ENCODE data around the gene GRM4.

The GRM4 gene

DNA sequence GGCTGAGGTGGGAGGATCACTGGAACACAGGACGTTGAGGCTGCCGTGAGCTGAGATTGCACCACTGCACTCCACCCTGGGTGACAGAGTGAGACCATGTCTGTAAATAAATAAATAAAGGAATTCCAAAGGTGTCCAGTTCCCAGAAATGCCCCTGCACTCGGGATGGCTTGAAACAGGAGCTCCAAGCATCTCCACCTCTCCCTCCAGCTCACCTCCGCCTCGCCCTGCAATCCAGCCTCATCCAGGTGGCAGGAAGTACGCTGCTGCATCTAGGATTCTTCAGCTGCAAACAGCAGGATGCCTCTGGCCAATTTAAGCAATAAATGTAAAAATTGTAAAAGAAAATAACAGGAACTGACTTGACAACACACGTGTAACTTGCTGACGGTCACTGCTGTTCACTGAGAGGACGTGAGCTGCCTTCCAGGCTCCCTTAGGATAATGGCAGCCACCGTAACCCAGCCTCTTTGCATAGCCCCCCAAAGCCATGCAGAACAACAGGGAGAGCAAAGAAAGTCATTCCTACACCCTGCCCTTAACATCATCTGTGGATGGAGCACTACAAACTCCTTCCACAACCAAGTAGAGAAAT, 11.4 kb upstream of the GRM4 start:
- DNase-seq, result no peak

DNA sequence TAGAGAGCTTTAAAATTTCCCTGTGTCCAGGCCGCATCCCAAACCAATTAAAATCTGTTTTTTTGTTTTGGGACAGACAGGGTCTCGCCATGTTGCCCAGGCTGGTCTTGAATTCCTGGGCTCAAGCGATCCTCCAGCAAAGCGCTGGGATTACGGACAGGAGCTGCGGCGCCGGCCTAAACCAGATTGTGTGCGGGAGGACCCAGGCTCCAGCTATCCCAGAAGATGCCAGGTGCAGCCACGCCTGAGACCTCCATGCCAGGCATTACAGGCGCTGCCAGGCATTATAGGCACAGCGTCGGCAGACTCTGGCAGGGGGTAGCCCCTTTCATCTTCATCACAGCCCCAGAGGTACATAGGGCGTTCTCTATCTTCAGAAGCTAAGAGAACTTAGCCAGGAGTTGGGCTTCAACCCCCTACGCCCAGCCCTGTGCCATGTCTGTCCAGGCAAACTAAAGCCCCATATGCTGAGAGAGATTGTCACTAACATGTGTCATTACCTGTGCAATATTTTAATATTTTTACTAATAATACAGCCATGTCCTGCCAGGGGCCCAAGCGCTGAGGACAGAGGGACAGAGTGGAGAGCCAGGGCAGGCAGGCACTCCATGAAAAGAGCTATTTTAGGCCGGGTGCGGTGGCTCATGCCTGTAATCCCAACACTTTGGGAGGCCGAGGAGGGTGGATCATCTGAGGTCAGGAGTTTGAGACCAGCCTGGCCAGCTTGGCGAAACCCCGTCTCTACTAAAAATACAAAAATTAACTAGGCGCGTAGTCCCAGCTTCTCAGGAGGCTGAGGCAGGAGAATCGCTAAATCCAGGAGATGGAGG, 9.8 kb upstream of the GRM4 start:
- no peak for DNase-seq

DNA sequence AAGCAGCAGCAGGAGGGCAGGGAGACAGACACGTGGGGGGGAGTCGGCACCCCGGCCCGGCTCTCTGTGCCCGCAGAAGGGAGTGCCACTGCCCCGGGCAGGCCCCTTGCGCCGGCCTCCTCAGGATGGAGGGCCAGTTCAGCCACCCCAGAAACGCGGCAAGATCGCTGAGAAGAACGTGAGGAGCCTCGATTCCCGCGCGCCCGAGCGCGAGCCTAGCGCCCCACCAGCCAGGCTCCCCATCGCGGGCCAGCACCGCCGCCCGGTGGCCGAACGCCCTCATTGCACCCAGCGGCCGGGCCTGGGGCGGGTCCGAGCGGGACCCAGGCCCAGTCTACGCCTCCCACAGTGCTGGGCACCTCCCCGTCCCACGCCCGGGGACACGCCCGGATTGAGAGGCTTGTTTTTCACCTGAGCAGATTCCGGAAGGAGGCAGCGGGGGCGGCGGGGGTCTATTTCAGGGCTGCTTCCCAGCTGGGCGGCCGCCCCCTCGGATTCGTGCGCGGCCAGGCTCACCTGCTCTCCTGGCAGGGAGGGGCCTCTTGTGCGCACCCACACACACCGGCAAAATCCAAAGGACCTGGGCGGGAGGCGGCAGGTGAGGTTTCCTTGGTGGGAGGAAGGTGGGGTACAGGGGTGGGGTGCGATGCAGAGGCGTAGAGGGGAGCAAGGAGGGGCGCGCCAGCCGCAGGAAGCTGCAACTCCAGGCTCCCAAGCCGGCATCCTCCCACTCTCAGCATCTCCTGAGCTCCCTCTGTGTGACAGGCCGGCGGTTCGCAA, 9.0 kb upstream of the GRM4 start:
- peak; percentile 52 to 71 (median 63) for DNase-seq

DNA sequence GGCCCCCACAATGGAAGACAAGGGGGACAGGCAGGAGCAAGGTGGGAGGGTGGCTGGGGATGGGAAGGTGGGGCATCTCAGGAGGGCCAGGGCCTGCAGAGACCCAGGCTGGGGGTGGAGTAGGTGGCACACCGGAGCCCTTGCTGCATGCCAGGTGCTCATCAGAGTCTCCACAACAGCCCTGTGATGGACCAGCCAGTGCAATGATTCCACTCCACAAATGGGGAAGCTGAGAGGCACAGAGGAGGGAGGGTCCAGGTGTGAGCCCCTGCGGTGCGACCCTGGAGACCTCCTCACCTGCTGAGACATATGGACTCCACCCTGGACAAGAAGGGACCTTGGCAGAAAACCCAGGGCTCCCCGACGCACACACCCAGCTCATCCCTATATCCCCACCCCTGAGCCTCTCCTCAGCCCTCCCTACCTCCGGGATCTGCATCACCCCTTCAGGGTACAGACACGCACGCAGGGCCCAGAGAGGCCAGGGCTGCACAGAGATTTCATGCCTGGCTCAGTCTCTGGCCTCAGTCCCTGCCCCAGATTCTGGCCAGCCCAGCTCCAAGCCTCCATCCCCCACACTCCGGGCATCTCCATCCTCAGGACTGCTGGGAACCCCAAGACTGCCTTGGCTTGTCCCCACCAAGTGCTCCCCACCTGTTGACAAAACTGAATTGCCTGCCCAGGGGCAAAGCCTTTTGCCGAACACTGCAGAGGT, 7.1 kb upstream of the GRM4 start:
- DNase-seq, result peak in 1 of 3 experiments; percentile 34

DNA sequence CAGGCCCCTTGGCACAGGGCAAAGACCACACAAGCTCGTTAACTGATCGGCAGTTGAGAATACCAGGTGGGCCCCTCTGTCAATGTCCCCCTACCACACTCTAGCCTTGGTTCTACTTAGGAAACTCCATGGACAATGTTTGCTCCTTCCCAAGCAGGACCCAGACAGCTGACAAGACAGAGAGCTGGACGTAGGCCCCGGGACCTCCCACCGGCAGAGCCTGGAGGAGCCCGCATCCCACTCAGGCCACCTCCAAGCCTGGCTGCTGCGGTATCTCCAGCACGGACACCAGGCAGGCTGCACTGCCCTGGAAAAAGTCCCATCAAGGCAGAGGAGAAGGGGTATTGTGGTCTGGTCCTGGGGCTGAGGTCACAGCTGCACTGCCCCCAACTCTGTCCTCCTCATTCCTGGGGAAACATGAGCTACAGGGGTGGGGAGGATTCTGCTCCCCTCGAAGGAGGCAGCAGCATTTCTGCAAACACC, 6.2 kb upstream of the GRM4 start:
- DNase-seq, result no peak

DNA sequence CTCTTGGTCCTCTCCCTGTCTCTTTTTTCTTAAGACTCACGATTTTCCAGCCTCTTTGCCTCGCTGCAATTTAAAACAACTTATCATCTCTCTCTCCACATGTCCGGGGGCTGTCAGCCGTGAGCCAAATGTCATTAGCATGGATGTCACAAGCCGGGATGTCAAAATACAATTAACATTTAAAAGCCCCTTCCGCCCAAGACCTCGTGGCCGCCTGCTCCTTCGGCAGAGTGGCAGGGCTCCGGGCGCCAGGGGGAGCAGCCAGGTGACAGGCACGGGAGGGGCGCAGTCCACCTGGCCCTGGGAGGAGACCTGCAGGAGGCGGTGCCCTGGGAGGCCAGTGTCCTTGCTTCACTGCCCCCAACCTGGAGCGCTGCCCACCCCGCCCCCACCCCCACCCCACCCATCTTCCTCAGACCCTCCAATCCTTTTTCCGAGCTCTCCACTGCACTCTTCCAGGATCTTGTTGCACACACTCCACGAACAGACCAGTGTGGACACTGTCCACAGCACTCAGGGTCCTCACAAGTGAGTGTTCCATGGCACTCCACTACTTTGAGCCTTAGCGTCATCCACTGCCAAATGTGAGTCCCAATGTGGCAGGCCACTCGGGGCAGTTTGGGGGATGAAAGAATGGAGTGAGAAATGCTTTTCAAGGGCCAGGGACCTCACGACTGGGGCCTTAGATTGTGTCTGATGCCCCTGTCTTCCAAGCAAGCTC, 5.6 kb upstream of the GRM4 start:
- DNase-seq, result peak; percentile 19 to 79 (median 63)

DNA sequence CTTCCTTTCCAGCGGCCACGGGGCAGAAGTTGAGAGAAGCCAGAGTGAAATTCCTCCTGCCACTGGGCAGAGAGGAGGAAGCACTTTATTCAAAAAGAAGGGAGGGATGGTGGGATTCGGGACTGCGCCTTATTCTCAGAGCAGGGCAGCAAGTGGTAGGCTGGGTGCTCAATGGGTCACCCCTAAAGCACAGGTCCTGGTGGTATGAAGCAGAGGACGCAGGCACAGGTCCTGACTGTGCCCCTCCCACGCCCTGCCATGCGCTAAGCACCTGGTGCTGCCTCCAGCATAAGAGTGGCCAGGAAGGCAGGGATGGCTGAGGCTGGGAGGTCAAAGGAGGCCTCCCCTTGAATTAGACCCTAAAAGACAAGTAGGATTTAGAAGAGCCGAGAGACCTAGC, 4.9 kb upstream of the GRM4 start:
- DNase-seq, result peak in 1 of 3 experiments; percentile 54

DNA sequence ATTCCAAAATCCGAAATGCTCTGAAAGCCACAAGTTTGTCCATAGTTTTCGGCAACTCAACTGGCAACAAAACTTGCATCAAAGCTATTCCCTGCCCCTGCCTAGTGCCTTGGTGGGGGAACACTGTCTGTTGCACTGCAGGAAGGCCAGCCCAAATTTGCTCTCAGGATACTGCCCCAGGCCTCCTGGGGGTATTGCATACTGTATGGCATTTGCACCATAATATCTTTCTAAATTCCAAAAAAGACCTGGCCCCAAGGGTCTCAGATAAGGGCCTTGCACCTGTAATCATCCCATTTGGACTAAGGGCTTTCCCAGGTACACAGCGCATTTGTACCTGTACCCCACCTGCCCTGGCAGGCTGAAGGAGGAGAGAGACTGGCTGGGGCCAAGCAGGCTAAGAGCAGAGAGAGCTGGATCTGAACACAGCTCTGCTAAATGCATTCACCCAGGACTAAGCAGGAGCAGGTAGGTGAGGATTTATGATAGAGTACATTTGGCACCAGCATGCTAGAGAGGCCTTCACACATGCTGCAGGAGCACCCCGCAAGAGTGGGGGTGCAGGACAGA, 4.0 kb upstream of the GRM4 start:
- DNase-seq, result no peak

DNA sequence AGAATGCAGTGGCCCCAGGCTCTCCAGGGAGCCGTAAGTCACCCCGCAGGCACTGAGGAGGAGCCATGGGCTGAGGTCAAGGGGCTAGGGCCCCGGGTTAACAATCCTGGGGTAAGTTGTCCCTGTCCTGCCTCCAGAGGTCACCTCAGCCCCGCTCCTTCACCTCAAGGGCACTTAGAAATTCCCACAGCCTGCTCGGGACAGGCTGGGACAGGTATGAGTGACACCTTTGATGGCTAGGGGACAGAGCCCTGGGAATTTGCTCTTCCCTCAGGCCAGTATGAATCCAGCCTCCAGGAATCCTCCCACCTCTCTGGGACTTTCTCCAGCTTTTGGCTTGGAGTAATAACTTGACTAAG, 3.5 kb upstream of the GRM4 start:
- DNase-seq, result no peak

DNA sequence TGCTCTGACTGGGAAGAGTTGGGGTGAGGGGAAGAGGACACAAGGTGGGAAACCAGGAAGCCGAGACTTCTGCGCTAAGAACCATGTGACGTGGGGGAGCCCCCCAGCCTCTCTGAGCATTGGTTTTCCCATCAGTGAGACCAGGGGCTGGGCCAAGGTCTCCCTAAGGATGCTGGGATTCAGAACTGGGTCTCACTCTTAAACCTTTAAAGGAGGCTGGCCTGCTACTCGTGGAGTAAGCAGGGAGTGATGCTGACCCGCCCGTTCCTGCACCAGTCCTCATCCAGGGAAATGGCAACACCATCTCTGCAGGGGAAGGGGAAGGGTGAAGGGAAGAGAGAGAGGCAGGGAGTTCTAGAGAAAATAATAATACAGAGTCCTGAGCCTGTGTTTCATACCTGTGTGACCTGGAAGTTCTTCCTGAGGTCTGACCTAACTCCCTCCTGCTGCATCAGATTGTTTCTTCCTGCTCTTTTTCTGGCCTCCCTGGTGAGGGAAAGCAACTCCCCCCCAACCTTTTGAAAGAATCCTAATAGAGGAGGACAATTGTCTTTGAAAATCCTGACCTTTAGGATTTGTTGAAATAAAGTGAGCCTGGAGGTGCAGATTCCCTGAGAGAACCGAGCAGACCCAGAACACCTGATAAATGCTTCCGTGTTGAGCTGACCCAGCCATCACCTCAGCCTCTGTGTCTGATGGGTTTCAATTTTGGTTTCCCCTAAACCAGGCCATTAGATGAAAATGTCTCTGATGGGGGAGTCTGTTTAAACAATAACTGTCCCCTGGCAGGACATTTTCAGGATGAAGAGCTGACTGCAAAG, 3.0 kb upstream of the GRM4 start:
- no peak for DNase-seq

DNA sequence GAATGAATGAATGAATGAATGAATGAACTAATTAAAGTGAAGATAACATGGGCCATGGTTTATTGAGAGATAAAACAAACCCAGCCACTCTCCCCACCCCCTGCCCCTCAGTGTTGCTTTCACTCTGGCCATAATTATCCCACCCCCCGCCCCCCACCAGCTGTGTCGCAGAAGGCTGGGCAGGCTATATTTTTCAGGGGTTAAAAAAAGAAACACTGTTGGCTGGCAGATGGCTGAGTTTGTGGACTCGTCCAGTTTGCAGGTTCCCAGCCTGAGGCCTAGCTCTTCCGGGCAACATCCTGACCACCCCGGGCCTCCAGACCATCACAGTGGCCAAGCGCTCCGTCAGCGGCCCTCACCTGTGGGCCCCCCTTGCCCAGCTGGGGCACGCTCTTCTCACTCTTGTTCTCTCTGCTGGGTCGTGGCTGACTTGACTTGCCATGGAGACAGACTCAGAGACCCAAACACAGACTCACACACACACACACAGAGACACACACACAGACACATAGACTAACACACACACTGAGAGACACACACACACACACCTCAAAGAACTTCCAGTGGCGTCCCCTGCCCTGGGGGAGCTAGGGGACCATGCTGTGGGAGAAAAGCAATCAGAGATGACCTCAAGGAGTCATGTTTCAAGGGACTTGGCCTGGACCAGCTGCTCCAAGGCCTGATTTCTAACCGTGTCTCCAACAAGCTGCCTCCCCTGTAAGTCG, 2.2 kb upstream of the GRM4 start:
- DNase-seq, result peak in 1 of 3 experiments; percentile 41

DNA sequence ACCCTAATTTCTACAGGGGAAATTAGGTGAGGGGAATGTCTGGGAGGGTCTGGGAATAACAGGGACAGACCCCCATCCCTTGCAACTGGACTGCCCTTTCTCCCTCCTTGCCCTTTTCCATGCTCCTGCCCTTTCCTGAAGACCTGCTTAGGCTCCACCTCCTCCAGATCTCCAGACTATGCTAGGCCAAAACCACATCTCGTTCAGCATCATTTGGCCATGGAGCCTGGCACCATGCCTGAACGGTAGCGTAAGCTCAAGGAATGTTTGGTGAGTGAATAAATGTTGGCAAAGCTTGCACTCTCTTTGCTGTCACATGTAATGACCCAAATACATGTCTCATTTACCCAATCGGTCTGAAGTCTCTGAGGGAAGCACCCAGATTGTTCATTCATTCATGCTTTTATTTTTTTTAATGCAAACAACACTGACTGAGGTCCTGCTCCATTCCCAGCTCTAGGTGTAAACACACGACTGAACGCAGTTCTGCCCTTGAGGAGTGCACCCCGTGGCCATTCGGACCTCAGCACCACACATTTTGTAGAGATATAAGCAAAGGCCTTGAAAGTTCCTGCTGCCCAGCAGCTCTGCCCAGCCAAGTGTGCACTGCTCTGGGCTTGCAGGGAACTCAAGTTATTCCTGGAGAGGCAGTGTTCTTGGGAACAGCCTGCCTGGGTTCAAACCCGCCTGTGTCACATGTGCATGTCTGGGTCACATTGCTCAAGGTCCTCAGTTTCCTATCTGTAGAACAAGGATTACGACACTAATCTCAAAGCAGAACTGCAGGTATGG, 1.1 kb upstream of the GRM4 start:
- peak in 1 of 3 experiments; percentile 47 for DNase-seq

DNA sequence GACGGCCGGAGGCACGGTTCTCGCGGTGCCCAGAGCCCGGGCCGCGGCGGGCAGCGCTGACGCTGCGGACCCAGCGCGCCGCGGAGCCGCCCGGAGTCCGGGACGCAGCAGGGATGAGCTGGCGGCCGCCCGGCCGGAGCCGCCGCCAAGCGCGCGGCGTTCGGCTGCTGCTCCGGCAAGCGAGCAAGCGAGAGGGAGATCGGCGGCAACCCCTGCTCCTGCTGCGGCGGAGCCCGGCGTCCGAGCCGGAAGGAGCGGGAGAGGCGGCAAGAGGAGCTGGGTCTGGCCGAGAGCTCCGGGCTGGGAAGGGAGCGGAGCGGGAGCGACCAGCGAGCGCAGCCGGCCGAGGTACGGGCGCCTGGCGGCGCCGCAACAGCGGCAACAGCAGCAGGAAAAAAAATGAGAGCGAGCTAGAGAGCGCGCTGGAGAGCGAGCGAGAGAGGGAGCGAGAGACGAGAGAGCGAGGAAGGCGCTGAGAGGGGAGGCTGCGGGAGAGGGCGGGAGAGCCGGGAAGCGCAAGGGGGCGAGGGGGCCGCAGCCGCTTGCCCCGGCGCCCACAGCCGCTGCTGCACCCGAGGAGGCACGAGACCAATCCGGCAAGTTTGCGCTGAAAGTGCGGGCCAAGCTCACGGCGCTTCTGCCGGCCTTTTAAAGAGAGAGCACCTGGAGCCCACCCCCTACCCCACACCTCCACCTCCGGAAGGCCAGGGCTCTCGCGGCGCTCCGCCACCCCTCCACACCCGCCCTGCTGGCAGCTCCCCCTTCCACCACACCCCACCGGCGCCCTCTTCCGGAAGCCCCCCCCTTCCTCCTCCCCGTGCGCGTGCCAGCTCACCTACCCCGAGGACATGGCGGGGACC, 496 bp downstream of the GRM4 start:
- DNase-seq, result peak; percentile 23 to 85 (median 74)

DNA sequence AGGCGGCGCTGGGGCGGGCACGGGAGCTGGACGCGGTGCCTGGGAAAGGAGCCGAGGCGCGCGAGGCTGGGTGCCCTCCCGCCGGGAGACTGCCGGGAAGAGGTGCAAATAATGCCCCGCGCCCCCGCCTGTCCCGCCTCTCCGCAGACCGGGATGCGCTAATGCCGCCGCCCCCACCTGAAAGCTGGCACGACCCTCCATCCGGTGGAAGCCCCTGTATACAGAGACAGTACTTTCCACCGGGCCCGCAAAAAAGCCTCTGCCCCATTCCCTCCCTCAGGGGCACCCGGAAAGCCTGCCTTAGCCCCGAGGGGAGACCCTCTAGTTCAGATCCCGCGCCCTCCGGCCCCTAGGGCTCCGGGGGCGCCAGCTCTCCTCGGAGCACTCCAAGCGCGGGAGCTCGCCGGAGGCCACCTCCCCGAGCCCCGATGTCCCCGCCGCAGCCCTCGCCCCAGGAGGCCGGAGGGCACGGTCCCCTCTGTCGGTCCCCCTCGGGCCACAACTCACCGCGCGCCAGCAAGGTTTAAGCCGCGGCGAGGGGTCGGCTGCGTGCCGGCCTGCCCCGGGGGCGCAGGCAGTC, 1.2 kb downstream of the GRM4 start:
- DNase-seq, result peak in 2 of 3 experiments; percentile 41 to 55

DNA sequence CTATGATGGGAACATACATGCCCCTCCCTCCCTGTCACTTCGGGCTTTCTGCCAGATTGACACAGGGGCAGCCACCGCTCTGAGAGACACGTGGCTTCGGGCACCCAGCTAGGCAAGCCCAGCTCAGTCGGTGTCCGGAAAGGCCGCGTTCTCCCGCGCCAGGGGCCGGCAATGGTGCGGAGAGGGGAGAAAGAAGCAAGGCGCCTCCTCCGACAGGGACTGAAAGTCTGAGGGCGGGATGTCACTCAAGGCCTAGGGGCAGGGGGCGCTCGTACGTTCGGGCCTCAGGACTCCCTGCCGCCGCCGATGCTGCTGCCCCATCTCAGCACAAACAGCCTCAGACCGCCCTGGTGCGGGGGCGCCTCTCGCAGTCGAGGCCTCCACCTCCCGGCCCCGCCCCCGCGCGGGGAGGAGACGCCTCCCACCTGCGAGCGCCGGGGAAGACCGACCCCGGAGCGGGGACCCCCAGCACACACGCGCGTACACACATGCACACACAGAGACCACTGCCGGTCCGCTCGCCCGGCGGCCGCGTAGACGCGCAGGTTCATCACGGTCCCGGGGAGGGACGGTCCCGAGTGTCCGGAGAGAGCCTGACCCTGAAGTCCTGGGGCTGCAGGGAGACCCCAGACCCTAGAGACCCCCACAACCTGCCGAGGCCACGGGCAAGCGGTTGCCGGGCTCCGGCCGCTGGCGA, 1.9 kb downstream of the GRM4 start:
- DNase-seq, result peak; percentile 39 to 77 (median 66)

DNA sequence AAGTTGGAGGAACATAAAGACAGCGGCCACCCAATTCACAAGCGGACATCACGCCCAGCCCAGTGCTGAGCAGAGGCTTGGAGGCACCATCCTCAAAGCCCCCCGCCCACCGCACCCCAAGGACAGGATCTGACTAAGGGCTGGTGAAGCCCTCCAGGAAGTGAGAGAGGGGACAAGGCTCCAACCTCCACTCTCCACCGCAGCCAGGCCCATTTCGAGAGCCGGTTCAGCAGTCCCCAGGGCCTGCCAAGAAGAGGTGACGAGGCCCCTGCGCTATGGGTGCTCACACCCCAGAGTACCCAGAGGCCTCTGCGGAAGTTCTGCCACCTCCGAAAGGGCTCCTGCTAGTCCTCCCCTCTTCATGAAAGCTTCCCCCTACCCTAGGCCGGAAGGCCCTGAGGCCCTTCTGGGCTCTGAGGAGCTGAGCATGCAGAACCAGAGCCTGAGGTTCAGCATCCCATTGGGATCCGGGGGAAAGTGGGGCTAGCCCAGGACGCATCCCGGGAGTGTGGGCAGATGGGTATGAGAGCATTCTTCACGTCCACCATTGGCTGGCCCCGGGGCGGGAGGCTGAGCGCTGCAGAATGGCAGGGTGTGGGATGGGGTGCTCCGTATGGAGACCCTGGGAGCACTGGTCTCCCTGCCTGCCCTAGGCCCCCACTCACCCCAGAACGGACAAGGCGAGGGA, 2.5 kb downstream of the GRM4 start:
- no peak for DNase-seq
